ENCODE measurements around the gene PARD3B. TPM values are rescaled to one million over a fixed set of nuclear protein-coding genes. Genes with fewer than 3 reads are reported as not detected.

PARD3B gene
- total and polyA plus RNA-seq, 2 of the 8 experiments (the other 6 are each of a cell fraction or from before 2014, with no cell fraction given): 1.2 to 5.7 TPM

DNA sequence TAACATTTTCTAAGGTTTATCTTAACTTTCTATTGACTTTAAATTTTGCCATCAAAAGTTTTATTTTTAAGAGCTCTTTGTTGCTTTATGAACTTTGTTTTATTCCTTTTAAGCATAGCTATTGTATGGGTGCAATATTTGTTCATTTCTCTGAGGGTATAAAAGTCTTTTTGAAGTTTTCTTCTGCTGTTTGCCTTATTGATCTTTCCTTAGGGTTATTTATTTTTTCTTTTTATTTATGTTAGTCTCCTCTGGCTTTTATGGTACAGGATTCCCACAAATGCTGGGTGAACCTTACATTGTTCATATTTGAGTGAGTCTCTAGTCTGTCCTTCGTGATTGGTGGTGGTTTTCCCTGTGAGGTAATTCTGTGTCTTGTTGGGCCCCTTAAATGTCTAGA, 68.4 kb downstream of the PARD3B start:
- Histone ChIP-seq H4K20me1 (replicated peaks in 1 of 2; ENCODE audit: control insufficient read depth in 1 of 2, insufficient read depth in 2 of 2, low read length in 2 of 2) (no peaks in the 10 kb centered on the region), H3K4me1 (replicated peaks in 1 of 4; ENCODE audit: control insufficient read depth in 3 of 4, insufficient read depth in 4 of 4, low read length in 3 of 4) (no peaks in the 10 kb centered on the region), H3K27me3 (replicated peaks in 1 of 4; ENCODE audit: control insufficient read depth in 3 of 4, extremely low read depth in 1 of 4, insufficient read depth in 3 of 4, low read length in 3 of 4) (no peaks in the 10 kb centered on the region), H2BK20ac (ENCODE audit: low read length) (no peak overlapping the region), H3K23ac (ENCODE audit: insufficient read length) (no peak overlapping the region), H3K14ac (ENCODE audit: insufficient read length) (no peak overlapping the region), H3K4me2 (ENCODE audit: insufficient read depth in 1 of 2, low read depth in 2 of 2, low read length in 2 of 2) (no peak overlapping the region), H3K27ac (ENCODE audit: low read depth, low read length) (no peak overlapping the region), H4K91ac (replicated peaks; ENCODE audit: insufficient read length, low read length) (no peak overlapping the region), H2AK5ac (ENCODE audit: low read depth, low read length) (no peak overlapping the region), H3K79me1 (ENCODE audit: low read depth, low read length) (no peaks in the 10 kb centered on the region), H3K36me3 (ENCODE audit: control insufficient read depth in 2 of 4, insufficient read depth in 4 of 4, low read length in 3 of 4) (no peaks in the 10 kb centered on the region), H3K23me2 (ENCODE audit: low read depth, low read length) (no peaks in the 10 kb centered on the region), H3K4ac (replicated peaks; ENCODE audit: insufficient read length, low read depth, low read length) (no peak overlapping the region), H4K8ac (ENCODE audit: extremely low read depth, insufficient read depth, low read length) (no peak overlapping the region), H3K56ac (replicated peaks; ENCODE audit: insufficient read length, low read depth, low read length) (no peak overlapping the region), H3K4me3 (ENCODE audit: extremely low read depth in 1 of 4, insufficient read depth in 2 of 4, low read depth in 3 of 4, low read length in 4 of 4) (no peak overlapping the region), H3K9ac (replicated peaks in 1 of 4; ENCODE audit: extremely low read depth in 1 of 4, low read depth in 3 of 4, low read length in 3 of 4) (no peak overlapping the region), H3K9me3 (ENCODE audit: insufficient read depth in 2 of 2, low read depth in 1 of 2, low read length in 1 of 2) (no peaks in the 10 kb centered on the region), H2BK15ac (ENCODE audit: low read length) (no peak overlapping the region), H2AFZ (ENCODE audit: low read length) (no peak overlapping the region), H4K5ac (ENCODE audit: insufficient read length, low read depth, low read length) (no peak overlapping the region), H2BK12ac (ENCODE audit: low read depth, low read length) (no peak overlapping the region), H2BK5ac (ENCODE audit: low read depth, low read length) (no peak overlapping the region), H3K18ac (ENCODE audit: extremely low read depth, low read length) (no peak overlapping the region), H2BK120ac (replicated peaks; ENCODE audit: low read depth, low read length) (no peak overlapping the region), H3K79me2 (ENCODE audit: control insufficient read depth in 1 of 2, insufficient read depth in 2 of 2, low read length in 2 of 2) (no peaks in the 10 kb centered on the region)
- no peak for DNase-seq (ENCODE audit: low read depth in 1 of 2, low spot score in 2 of 2)
- WGBS, 2 experiments (ENCODE audit: extremely low coverage in 1 of 2, insufficient coverage in 1 of 2, insufficient read length in 1 of 2, insufficient replicate concordance in 2 of 2, low coverage in 1 of 2, low lambda C conversion rate in 2 of 2, missing lambda C conversion rate in 1 of 2): 92% methylated on average over 1 of the region's 1 CpG; no CpG with 5 or more reads in 1 of the 2 experiments
- ChIA-PET CTCF (ENCODE audit: partially characterized antibody) (no interaction called here), POLR2A (ENCODE audit: partially characterized antibody) (no interaction called here)
- FAIRE-seq: no peak
- TF ChIP-seq KDM5A (IDR thresholded peaks at IDR 0.05; ENCODE audit: low read length) (no peak), KDM4A (IDR thresholded peaks at IDR 0.05; ENCODE audit: low read depth, low read length, severe bottlenecking) (no peak), SP2 (IDR thresholded peaks at IDR 0.05; ENCODE audit: low read length) (no peak), CEBPB (IDR thresholded peaks at IDR 0.05; ENCODE audit: low read depth, low read length) (no peak), SP4 (IDR thresholded peaks at IDR 0.05; ENCODE audit: low read length) (no peak), USF2 (IDR thresholded peaks at IDR 0.05; ENCODE audit: low read length) (no peak), EP300 (IDR thresholded peaks at IDR 0.05; ENCODE audit: borderline replicate concordance in 1 of 2, low read depth in 2 of 2, low read length in 2 of 2) (no peak), CREB1 (IDR thresholded peaks at IDR 0.05) (no peak), TAF1 (IDR thresholded peaks at IDR 0.05; ENCODE audit: low read depth, low read length) (no peak), POU5F1 (IDR thresholded peaks at IDR 0.05; ENCODE audit: low read depth, low read length) (no peak), CHD2 (IDR thresholded peaks at IDR 0.05; ENCODE audit: low read length) (no peak), JUN (IDR thresholded peaks at IDR 0.05; ENCODE audit: low read depth, low read length) (no peak), EZH2 (IDR thresholded peaks at IDR 0.05; ENCODE audit: low read depth, low read length, severe bottlenecking) (no peak), CHD1 (IDR thresholded peaks at IDR 0.05; ENCODE audit: low read depth, low read length) (no peak)
- TF ChIP-seq, protein P1, sequence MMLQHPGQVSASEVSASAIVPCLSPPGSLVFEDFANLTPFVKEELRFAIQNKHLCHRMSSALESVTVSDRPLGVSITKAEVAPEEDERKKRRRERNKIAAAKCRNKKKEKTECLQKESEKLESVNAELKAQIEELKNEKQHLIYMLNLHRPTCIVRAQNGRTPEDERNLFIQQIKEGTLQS (IDR thresholded peaks at IDR 0.05; ENCODE audit: insufficient read depth, low read depth, low read length): no peak

Measured in H1 (cell line).